Esophagus squamous epithelium (tissue), 5 donors: ENCODE results near the gene NOP9. TPM values are rescaled to one million over a fixed set of nuclear protein-coding genes. Genes with fewer than 3 reads are reported as not detected.

Experiments used
- DNase-seq: peaks from one replicate; lab custom pipeline; 2025; lab: John Stamatoyannopoulos, UW
- H3K27ac ChIP-seq, 4 donors: fragments of 200-600 bp; sonication (generic); one replicate each; pipeline ENCODE4 v1.5.1; 2016 to 2019; ENCODE audit warnings: mild to moderate bottlenecking in 1 of 4
- H3K27me3 ChIP-seq, 4 donors: fragments of 200-600 bp; sonication (generic); 1 replicate in 3 of 4; 2 replicates in 1 of 4; pipeline versions ENCODE4 v1.5.1 to v1.6.0; 2017 to 2021; ENCODE audit warnings: antibody characterized with exemption in 1 of 4
- H3K36me3 ChIP-seq, 3 donors: fragments of 200-600 bp; sonication (generic); one replicate each; pipeline ENCODE4 v1.5.1; 2016 to 2019
- H3K4me1 ChIP-seq, 3 donors: fragments of 200-600 bp; sonication (generic); one replicate each; pipeline ENCODE4 v1.5.1; 2017 to 2019
- H3K4me3 ChIP-seq, 4 donors: fragments of 200-600 bp; sonication (generic); 1 replicate in 3 of 4; 2 replicates in 1 of 4; pipeline ENCODE4 v1.5.1; 2016 to 2019; ENCODE audit warnings: mild to moderate bottlenecking in 2 of 4, moderate library complexity in 1 of 4
- H3K9me3 ChIP-seq, 3 donors: fragments of 200-600 bp; sonication (generic); one replicate each; pipeline ENCODE4 v1.5.1; 2016 to 2019
- CTCF ChIP-seq, 6 experiments: fragments of 450-650 bp in 4 of 6; fragments of 200-600 bp in 2 of 6; sonication (generic) in 2 of 6; IDR thresholded peaks; one replicate each; pipeline ENCODE4 v1.5.1; 2016 to 2019; ENCODE audit warnings: antibody characterized with exemption in 6 of 6, mild to moderate bottlenecking in 4 of 6, moderate library complexity in 4 of 6
- POLR2A ChIP-seq, 4 donors: fragments of 450-650 bp; IDR thresholded peaks; one replicate each; pipeline ENCODE4 v1.6.1; 2017; ENCODE audit warnings: antibody characterized with exemption in 4 of 4, mild to moderate bottlenecking in 4 of 4, moderate library complexity in 3 of 4
- WGBS, 2 donors: methylation state at CpG; one replicate each; pipeline ENCODE4 v1.1.5; 2018; 5-methylcytosine and 5-hydroxymethylcytosine counted together
- intact Hi-C: fragments of 100-400 bp; cut with DNase I; formaldehyde crosslinking; loops from one replicate; pipeline ENCODE4 v1.15.0; 2022
- total RNA-seq, 4 donors: library from RNA; depleted of rRNA; stranded (reverse); fragments of >200 nt; gene quantifications; one replicate each; pipeline ENCODE4 v1.1.0, GENCODE V29; 2016
- donor health status: DM: yes; HTN: yes; CAD: no.

NOP9 gene
- total RNA-seq, 4 donors from 2014 or later: 18.0 to 29.8 (median 25.0) TPM

DNA sequence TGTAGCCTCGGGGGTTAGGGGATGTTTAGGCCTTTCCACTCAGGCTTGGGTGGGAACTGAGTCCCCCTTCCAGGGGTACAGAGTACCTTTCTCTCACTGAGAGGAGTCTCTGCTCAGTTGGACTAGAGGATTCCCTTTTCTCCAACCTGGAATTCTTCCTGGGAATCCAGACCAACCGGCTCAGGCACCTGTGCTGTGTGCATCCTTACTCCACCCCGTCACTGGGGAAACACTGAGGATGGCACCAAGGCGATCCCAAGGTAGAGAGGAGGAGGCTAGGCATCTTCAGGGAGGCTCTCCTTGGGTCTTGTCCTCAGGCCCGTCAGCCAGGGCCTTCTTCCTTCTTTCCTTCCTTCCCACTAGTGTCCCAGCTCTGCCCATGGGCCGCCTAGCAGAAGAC, 35.8 kb upstream of the NOP9 start:
- intact Hi-C loops: no loop called here
- 20 to 50% methylated on average over 1 to 3 of the region's 6 CpGs for WGBS, 2 donors
- no peak for DNase-seq

DNA sequence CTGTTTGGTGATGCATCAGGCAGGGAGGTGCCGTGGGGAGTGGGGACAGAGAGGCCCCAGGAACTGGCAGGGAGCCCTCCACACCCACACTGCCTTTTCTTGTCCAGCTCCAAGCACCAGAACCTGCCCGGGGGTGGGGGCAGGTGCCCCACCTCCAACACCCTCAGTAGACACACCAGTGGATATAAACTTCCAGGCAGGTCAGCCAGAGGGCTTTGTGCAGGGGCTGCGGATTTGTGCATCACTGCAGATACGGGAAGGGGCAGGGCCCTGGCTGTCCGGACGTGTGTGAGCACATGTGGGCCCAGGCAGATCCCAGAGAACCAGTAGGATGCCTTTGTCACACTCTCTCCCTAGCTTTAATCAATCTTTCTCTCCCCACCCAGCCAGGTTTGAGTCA, 35.4 kb upstream of the NOP9 start:
- no peaks in the 10 kb centered on the region for H3K9me3 ChIP-seq
- 23 to 41% methylated on average over 2 to 5 of the region's 6 CpGs for WGBS, 2 donors
- H3K4me3 ChIP-seq: peak overlapping the region in 1 of 4 donors; percentile 57
- H3K4me1 ChIP-seq: peaks cover 9 to 94% (median 35%) of the 10 kb centered on the region in 3 donors
- intact Hi-C loops: no loop called here
- DNase-seq: no peak
- TF ChIP-seq POLR2A (IDR thresholded peaks at IDR 0.05) (no peak), CTCF (IDR thresholded peaks at IDR 0.05) (no peak)
- peak overlapping the region; percentile 81 to 89 (median 87) for H3K27ac ChIP-seq
- H3K36me3 ChIP-seq: peaks cover 17 to 74% (median 23%) of the 10 kb centered on the region in 3 donors
- no peaks in the 10 kb centered on the region for H3K27me3 ChIP-seq

More for the DNA sequence above, 35.8 kb upstream of the NOP9 start:
- Histone ChIP-seq H3K27ac (peak overlapping the region; percentile 81 to 89 (median 87)), H3K4me1 (peaks cover 13 to 94% (median 39%) of the 10 kb centered on the region in 3 donors), H3K27me3 (no peaks in the 10 kb centered on the region), H3K36me3 (peaks cover 17 to 74% (median 23%) of the 10 kb centered on the region in 3 donors), H3K9me3 (no peaks in the 10 kb centered on the region), H3K4me3 (peak overlapping the region in 3 of 4 donors; percentile 46 to 57 (median 51))
- no peak for TF ChIP-seq POLR2A (IDR thresholded peaks at IDR 0.05)
- no peak for TF ChIP-seq CTCF (IDR thresholded peaks at IDR 0.05)

GRCh38 chr14:24266344-24267244, 33.1 kb upstream of the NOP9 start:
- H3K36me3 ChIP-seq: peaks cover 17 to 61% (median 26%) of the 10 kb centered on the region in 3 donors
- peak overlapping the region; percentile 81 to 89 (median 87) for H3K27ac ChIP-seq
- no peak for DNase-seq
- no peak for TF ChIP-seq CTCF (IDR thresholded peaks at IDR 0.05)
- no peak overlapping the region for H3K4me3 ChIP-seq
- no peaks in the 10 kb centered on the region for H3K27me3 ChIP-seq
- WGBS, 2 donors: 87% methylated on average over 16 to 17 of the region's 18 CpGs
- no peaks in the 10 kb centered on the region for H3K9me3 ChIP-seq
- H3K4me1 ChIP-seq: peaks cover 9 to 90% (median 34%) of the 10 kb centered on the region in 3 donors
- intact Hi-C loops: no loop called here

DNA sequence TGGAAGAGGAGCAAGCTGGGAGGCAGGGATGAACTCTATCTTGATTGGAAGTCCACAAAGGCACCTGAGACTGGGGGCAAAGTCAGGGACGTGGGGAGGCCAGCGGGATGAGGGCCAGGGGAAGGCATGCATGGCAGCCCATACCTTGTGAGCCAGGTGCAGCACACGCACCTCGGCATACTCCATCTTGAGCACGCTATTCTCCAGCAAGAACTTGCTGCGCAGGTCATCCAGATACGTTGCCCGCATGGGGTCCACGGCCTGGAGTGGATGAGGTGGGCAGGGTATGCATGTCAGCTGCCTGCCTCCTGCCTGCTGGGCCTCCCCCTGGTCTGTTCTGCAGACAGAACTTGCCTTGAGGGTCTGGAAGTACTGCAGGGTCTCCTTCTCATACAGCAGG, 32.1 kb upstream of the NOP9 start:
- Histone ChIP-seq H3K27me3 (no peaks in the 10 kb centered on the region), H3K4me3 (no peak overlapping the region), H3K9me3 (no peaks in the 10 kb centered on the region), H3K36me3 (peaks cover 17 to 54% (median 26%) of the 10 kb centered on the region in 3 donors), H3K27ac (peak overlapping the region in 3 of 4 donors; percentile 9 to 81 (median 11)), H3K4me1 (peaks cover 14 to 94% (median 41%) of the 10 kb centered on the region in 3 donors)
- intact Hi-C loops: no loop called here
- TF ChIP-seq CTCF (IDR thresholded peaks at IDR 0.05) (no peak), POLR2A (IDR thresholded peaks at IDR 0.05) (no peak)
- DNase-seq: no peak
- WGBS, 2 donors: 84 to 90% methylated on average over 6 of the region's 9 CpGs

DNA sequence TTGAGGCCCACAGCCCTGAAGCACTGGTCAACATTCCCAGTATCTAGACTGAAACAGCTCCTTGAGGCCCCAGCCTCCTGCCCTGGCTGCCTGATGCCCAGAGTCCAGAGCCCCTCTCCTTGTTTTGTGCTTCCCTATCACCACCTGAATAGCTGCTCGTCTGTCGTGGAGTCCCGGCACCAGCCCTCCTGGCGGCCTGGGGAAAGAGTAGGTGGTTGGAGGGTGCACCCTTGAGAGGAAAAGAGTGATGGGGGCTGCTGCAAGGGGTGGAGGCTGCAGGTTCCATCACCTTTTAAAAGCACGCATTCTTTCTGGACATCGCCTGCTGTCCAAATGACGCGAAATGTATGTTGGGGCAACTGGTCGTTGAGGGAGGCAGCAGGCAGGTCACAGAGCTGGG, 31.4 kb upstream of the NOP9 start:
- DNase-seq: no peak

More for the DNA sequence above, 31.4 kb upstream of the NOP9 start:
- TF ChIP-seq CTCF (IDR thresholded peaks at IDR 0.05): no peak
- no peak for TF ChIP-seq POLR2A (IDR thresholded peaks at IDR 0.05)
- Histone ChIP-seq H3K27ac (peak overlapping the region in 1 of 4 donors; percentile 11), H3K9me3 (no peaks in the 10 kb centered on the region), H3K27me3 (no peaks in the 10 kb centered on the region), H3K36me3 (peaks cover 17 to 54% (median 26%) of the 10 kb centered on the region in 3 donors), H3K4me1 (peaks cover 14 to 94% (median 39%) of the 10 kb centered on the region in 3 donors), H3K4me3 (no peak overlapping the region)
- intact Hi-C loops: no loop called here
- WGBS, 2 donors: 97% methylated on average over 8 of the region's 9 CpGs; no CpG with 5 or more reads in 1 of the 2 donors
